HCT116 (cell line): ENCODE data around the gene MEAK7. TPM values are rescaled to one million over a fixed set of nuclear protein-coding genes. Genes with fewer than 3 reads are reported as not detected.

Source experiments
- ATAC-seq: fragments of 200-7000 bp; cut with Tn5 transposase; 2 replicates; pipeline ENCODE4 v1.9.1; 2020; ENCODE audit warnings: mild to moderate bottlenecking, moderate library complexity
- BruUV-seq: library from RNA; stranded (reverse); fragments of 400-500 nt; replicated peaks from 2 replicates; lab custom pipeline; 2021; lab: Mats Ljungman, UMichigan
- CTCF ChIA-PET: fragments of 300-600 bp; sonication (Branson Sonifier 250); formaldehyde crosslinking; loops from one replicate; lab custom pipeline; 2021; ENCODE audit warnings: antibody characterized with exemption; lab: Charles Lee
- POLR2A ChIA-PET: fragments of 300-600, 350-600 bp; sonication (Branson Sonifier 250); formaldehyde crosslinking; loops from one replicate; lab custom pipeline; 2021; ENCODE audit warnings: antibody characterized with exemption; lab: Charles Lee
- RAD21 ChIA-PET, 2 experiments: fragments of 300-600 bp; sonication (Branson Sonifier 250); formaldehyde crosslinking; loops; one replicate each; lab custom pipeline; 2023; ENCODE audit warnings: low total read pairs in 2 of 2; ENCODE audit not compliant: uncharacterized antibody in 2 of 2, unreplicated experiment in 2 of 2, low non-redundant PET in 1 of 2; lab: Charles Lee
- DNase-seq: peaks from one replicate; pipeline ENCODE4 v3.0.0-alpha.2; 2010; ENCODE audit warnings: low read depth, low spot score
- H2AFZ ChIP-seq: fragments of 200-600 bp; shearing (Covaris generic), sonication (generic); 2 replicates; pipeline ENCODE4 v1.6.1; 2017; ENCODE audit warnings: low read depth, mixed run types, mixed read lengths, antibody characterized with exemption, low read length; ENCODE audit not compliant: poor library complexity, severe bottlenecking
- H3K27ac ChIP-seq: 2 replicates; pipeline ENCODE4 v1.5.1; 2012; ENCODE audit warnings: low read depth, low read length
- H3K27me3 ChIP-seq: fragments of 200-600 bp; sonication (generic); 2 replicates; pipeline ENCODE4 v1.6.1; 2016; ENCODE audit warnings: mixed run types, low read length, mixed read lengths; ENCODE audit not compliant: insufficient read depth
- H3K36me3 ChIP-seq, 2 experiments: fragments of 200-500 bp in 1 of 2; fragments of 200-600 bp in 1 of 2; sonication (Bioruptor generic) in 1 of 2; sonication (generic) in 1 of 2; 2 replicates each; pipeline versions ENCODE4 v1.5.1 to v1.6.1; 2014 to 2016; ENCODE audit warnings: low read length in 2 of 2, inconsistent platforms in 1 of 2, mixed read lengths in 1 of 2, mixed run types in 1 of 2; ENCODE audit not compliant: insufficient read depth in 2 of 2, control insufficient read depth in 1 of 2
- H3K4me1 ChIP-seq, 2 experiments: fragments of 200-600 bp in 1 of 2; sonication (generic) in 1 of 2; 2 replicates each; pipeline versions ENCODE4 v1.5.1 to v1.6.1; 2012 to 2017; ENCODE audit warnings: low read length in 2 of 2, inconsistent platforms in 1 of 2, mild to moderate bottlenecking in 1 of 2, mixed read lengths in 1 of 2, mixed run types in 1 of 2, moderate library complexity in 1 of 2; ENCODE audit not compliant: insufficient read depth in 2 of 2, control insufficient read depth in 1 of 2
- H3K4me2 ChIP-seq: fragments of 200-600 bp; sonication (generic); 2 replicates; pipeline ENCODE4 v1.6.1; 2017; ENCODE audit warnings: mixed run types, low read length, mixed read lengths
- H3K4me3 ChIP-seq, 2 experiments: fragments of 200-600 bp in 1 of 2; sonication (generic) in 1 of 2; replicated peaks in 1 of 2; 2 replicates each; pipeline ENCODE4 v1.5.1; 2011 to 2016; ENCODE audit warnings: low read length in 2 of 2, control low read depth in 1 of 2, low read depth in 1 of 2, mild to moderate bottlenecking in 1 of 2, mixed read lengths in 1 of 2, mixed run types in 1 of 2
- H3K79me2 ChIP-seq: fragments of 200-600 bp; sonication (generic); 2 replicates; pipeline ENCODE4 v1.6.1; 2017; ENCODE audit warnings: mild to moderate bottlenecking, mixed run types, low read length, moderate library complexity, mixed read lengths; ENCODE audit not compliant: insufficient read depth
- H3K9ac ChIP-seq: fragments of 200-600 bp; sonication (generic); 2 replicates; pipeline ENCODE4 v1.6.1; 2016; ENCODE audit warnings: low read length, mixed read lengths
- H3K9me2 ChIP-seq: fragments of 200-600 bp; sonication (generic), shearing (Covaris generic); 2 replicates; pipeline ENCODE4 v1.6.1; 2017; ENCODE audit warnings: mixed run types, mild to moderate bottlenecking, moderate library complexity; ENCODE audit not compliant: insufficient read depth
- H3K9me3 ChIP-seq, 2 experiments: fragments of 200-500 bp in 1 of 2; fragments of 200-600 bp in 1 of 2; sonication (Bioruptor generic) in 1 of 2; sonication (generic) in 1 of 2; 2 replicates each; pipeline ENCODE4 v1.6.1; 2014 to 2017; ENCODE audit warnings: low read length in 2 of 2, mixed read lengths in 2 of 2, inconsistent platforms in 1 of 2, low read depth in 1 of 2, mild to moderate bottlenecking in 1 of 2, mixed run types in 1 of 2, moderate library complexity in 1 of 2; ENCODE audit not compliant: control insufficient read depth in 1 of 2, insufficient read depth in 1 of 2
- H4K20me1 ChIP-seq: fragments of 200-600 bp; sonication (generic), shearing (Covaris generic); 2 replicates; pipeline ENCODE4 v1.6.1; 2017; ENCODE audit warnings: mixed run types, mild to moderate bottlenecking, moderate library complexity; ENCODE audit not compliant: insufficient read depth
- CEBPB ChIP-seq: IDR thresholded peaks from 2 replicates; pipeline ENCODE4 v1.6.1; 2012; ENCODE audit warnings: low read depth
- EGR1 ChIP-seq: IDR thresholded peaks from 2 replicates; pipeline ENCODE4 v1.6.1; 2012; ENCODE audit warnings: low read depth
- ELF1 ChIP-seq: IDR thresholded peaks from 2 replicates; pipeline ENCODE4 v1.6.1; 2012; ENCODE audit warnings: low read depth, borderline replicate concordance
- EZH2 ChIP-seq: fragments of 200-600 bp; sonication (generic); IDR thresholded peaks from 2 replicates; pipeline ENCODE4 v1.6.1; 2017; ENCODE audit warnings: antibody characterized with exemption, mixed run types
- FOSL1 ChIP-seq: IDR thresholded peaks from 2 replicates; pipeline ENCODE4 v1.6.1; 2012; ENCODE audit warnings: low read depth
- REST ChIP-seq: IDR thresholded peaks from 2 replicates; pipeline ENCODE4 v1.6.1; 2012; ENCODE audit warnings: low read depth
- SIN3A ChIP-seq: IDR thresholded peaks from 2 replicates; pipeline ENCODE4 v1.6.1; 2012; ENCODE audit warnings: low read depth
- SP1 ChIP-seq: IDR thresholded peaks from 2 replicates; pipeline ENCODE4 v1.6.1; 2012; ENCODE audit warnings: low read depth
- SRF ChIP-seq: IDR thresholded peaks from 2 replicates; pipeline ENCODE4 v1.6.1; 2012; ENCODE audit warnings: low read depth
- YY1 ChIP-seq: IDR thresholded peaks from 2 replicates; pipeline ENCODE4 v1.6.1; 2011; ENCODE audit warnings: low read length, low read depth, moderate library complexity, mild to moderate bottlenecking; ENCODE audit not compliant: insufficient replicate concordance; ENCODE audit errors: extremely low read depth
- ZBTB33 ChIP-seq: IDR thresholded peaks from 2 replicates; pipeline ENCODE4 v1.6.1; 2011; ENCODE audit warnings: mild to moderate bottlenecking, low read length, moderate library complexity; ENCODE audit not compliant: insufficient replicate concordance; ENCODE audit errors: extremely low read depth
- ZFX ChIP-seq: fragments of 450-650 bp; IDR thresholded peaks from 2 replicates; pipeline ENCODE4 v1.6.1; 2017
- ZNF274 ChIP-seq: fragments of 200-500 bp; sonication (Bioruptor generic); IDR thresholded peaks from 2 replicates; pipeline ENCODE4 v1.6.1; 2014; ENCODE audit warnings: mild to moderate bottlenecking, low read depth, low read length, inconsistent platforms
- intact Hi-C: fragments of 100-400 bp; cut with micrococcal nuclease; formaldehyde crosslinking; loops from 2 replicates; pipeline ENCODE4 v1.10.0; 2022
- total RNA-seq: library from RNA; stranded (reverse); gene quantifications from one replicate; pipeline ENCODE4 v1.2.1, GENCODE V29; 2021; ENCODE audit not compliant: unreplicated experiment

The MEAK7 gene
- total RNA-seq, 1 experiment from 2014 or later, result 32.2 TPM

GRCh38 chr16:84547546-84548061, 43.1 kb upstream of the MEAK7 start:
- H3K4me2 ChIP-seq, result no peak overlapping the region
- CTCF ChIA-PET, result no interaction called here

GRCh38 chr16:84546669-84547545, 42.4 kb upstream of the MEAK7 start:
- CTCF ChIA-PET, result interaction anchor here (1.0 kb wide), 1 partner anchor 10 kb away, joined by 3 read pairs; no protein-coding TSS in a partner anchor
- POLR2A ChIA-PET, result no interaction called here
- ATAC-seq, result no peak
- no peaks in the 10 kb centered on the region for H3K27me3 ChIP-seq
- H4K20me1 ChIP-seq, result no peaks in the 10 kb centered on the region
- no peaks in the 10 kb centered on the region for H3K9me3 ChIP-seq
- peaks cover 2 to 7% of the 10 kb centered on the region in 2 experiments; a peak in 1 of 4 replicates for H3K4me1 ChIP-seq
- no TSS peak for BruUV-seq
- no peak overlapping the region for H3K9ac ChIP-seq
- H3K79me2 ChIP-seq, result no peaks in the 10 kb centered on the region
- DNase-seq, result no peak
- H3K9me2 ChIP-seq, result no peaks in the 10 kb centered on the region
- intact Hi-C loops, result no loop called here
- H3K27ac ChIP-seq, result no peak overlapping the region
- no peak overlapping the region for H3K4me2 ChIP-seq
- H3K4me3 ChIP-seq, result no peak overlapping the region
- no peak overlapping the region for H2AFZ ChIP-seq
- RAD21 ChIA-PET, result no interaction called here
- H3K36me3 ChIP-seq, result no peaks in the 10 kb centered on the region
- no peak for TF ChIP-seq SP1
- TF ChIP-seq ELF1, result no peak
- TF ChIP-seq SIN3A, result no peak
- TF ChIP-seq REST, result no peak
- no peak for TF ChIP-seq SRF
- TF ChIP-seq ZBTB33, result no peak
- no peak for TF ChIP-seq EGR1
- no peak for TF ChIP-seq YY1
- no peak for TF ChIP-seq EZH2
- no peak for TF ChIP-seq ZFX
- no peak for TF ChIP-seq ZNF274
- no peak for TF ChIP-seq CEBPB

More at GRCh38 chr16:84547546-84548061, 43.1 kb upstream of the MEAK7 start:
- no peak overlapping the region for H3K4me3 ChIP-seq
- H3K9me2 ChIP-seq, result no peaks in the 10 kb centered on the region
- DNase-seq, result no peak
- BruUV-seq, result no TSS peak
- H3K9ac ChIP-seq, result no peak overlapping the region
- H3K4me1 ChIP-seq, result peaks cover 2 to 7% of the 10 kb centered on the region in 2 experiments; a peak in 1 of 4 replicates
- ChIA-PET POLR2A (no interaction called here), RAD21 (no interaction called here)
- no peak for ATAC-seq
- no peaks in the 10 kb centered on the region for H3K36me3 ChIP-seq
- H4K20me1 ChIP-seq, result no peaks in the 10 kb centered on the region
- intact Hi-C loops, result no loop called here
- no peaks in the 10 kb centered on the region for H3K27me3 ChIP-seq
- H2AFZ ChIP-seq, result no peak overlapping the region
- no peaks in the 10 kb centered on the region for H3K79me2 ChIP-seq
- TF ChIP-seq FOSL1, result no peak
- TF ChIP-seq SRF, result no peak
- no peak for TF ChIP-seq YY1
- H3K27ac ChIP-seq, result no peak overlapping the region
- no peaks in the 10 kb centered on the region for H3K9me3 ChIP-seq
